ENCODE measurements around the gene OSBPL1A. TPM values are rescaled to one million over a fixed set of nuclear protein-coding genes. Genes with fewer than 3 reads are reported as not detected.

The OSBPL1A gene
- total RNA-seq, 1 donor from 2014 or later = 50.6 TPM

GRCh38 chr18:24114924-24115549 lies 282.6 kb downstream of the OSBPL1A start:
- TF ChIP-seq, protein P1, sequence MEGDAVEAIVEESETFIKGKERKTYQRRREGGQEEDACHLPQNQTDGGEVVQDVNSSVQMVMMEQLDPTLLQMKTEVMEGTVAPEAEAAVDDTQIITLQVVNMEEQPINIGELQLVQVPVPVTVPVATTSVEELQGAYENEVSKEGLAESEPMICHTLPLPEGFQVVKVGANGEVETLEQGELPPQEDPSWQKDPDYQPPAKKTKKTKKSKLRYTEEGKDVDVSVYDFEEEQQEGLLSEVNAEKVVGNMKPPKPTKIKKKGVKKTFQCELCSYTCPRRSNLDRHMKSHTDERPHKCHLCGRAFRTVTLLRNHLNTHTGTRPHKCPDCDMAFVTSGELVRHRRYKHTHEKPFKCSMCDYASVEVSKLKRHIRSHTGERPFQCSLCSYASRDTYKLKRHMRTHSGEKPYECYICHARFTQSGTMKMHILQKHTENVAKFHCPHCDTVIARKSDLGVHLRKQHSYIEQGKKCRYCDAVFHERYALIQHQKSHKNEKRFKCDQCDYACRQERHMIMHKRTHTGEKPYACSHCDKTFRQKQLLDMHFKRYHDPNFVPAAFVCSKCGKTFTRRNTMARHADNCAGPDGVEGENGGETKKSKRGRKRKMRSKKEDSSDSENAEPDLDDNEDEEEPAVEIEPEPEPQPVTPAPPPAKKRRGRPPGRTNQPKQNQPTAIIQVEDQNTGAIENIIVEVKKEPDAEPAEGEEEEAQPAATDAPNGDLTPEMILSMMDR (IDR thresholded peaks at IDR 0.05) = no peak
- no peak overlapping the region for H3K4me3 ChIP-seq
- intact Hi-C loops (cut with DNase I) = no loop called here
- no peaks in the 10 kb centered on the region for H3K4me1 ChIP-seq
- H3K27me3 ChIP-seq (ENCODE audit: low read depth) = no peaks in the 10 kb centered on the region
- H3K9me3 ChIP-seq = no peaks in the 10 kb centered on the region
- ATAC-seq (no peak), DNase-seq (no peak)
- no peaks in the 10 kb centered on the region for H3K36me3 ChIP-seq
- no peak overlapping the region for H3K27ac ChIP-seq

DNA sequence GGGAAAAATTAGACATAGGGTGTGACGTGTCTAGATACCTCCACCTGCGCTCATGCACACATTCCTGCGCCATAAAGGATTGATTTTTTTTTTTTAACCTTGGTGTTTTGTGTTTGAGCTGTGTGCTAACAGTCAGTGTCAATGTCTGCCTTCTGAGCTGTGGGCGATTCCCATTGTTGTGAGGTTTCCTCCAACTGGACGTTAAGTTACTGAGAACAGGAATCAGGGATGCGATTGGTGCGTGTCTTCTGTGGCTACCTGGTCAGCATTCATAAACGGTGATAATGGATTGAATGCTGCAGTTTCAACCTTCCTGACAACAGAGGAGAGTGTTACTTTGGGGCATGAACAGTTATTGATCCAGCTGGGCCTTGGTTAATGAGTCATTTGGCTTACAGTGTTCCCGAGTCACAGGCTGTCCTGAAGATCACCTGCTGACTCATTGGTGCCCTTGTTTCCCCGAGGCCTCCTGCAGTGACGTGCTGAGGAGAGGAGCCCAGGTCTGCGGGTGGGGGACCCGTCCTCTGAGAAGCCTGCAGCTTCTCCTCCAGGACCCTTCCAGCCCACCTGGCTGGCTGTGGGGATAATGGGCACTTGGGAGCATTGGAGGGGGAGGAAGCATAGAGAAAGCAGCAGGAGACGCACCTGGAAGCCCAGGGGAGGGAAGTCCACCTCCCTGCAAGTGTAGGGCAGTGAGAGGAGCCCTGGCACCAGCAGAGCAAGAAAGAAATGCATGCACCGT lies 284.6 kb downstream of the OSBPL1A start:
- H3K9me3 ChIP-seq = no peaks in the 10 kb centered on the region
- DNase-seq (no peak), ATAC-seq (no peak)
- TF ChIP-seq, protein P1 (IDR thresholded peaks at IDR 0.05) = no peak
- H3K4me3 ChIP-seq = no peak overlapping the region
- H3K27ac ChIP-seq = no peak overlapping the region
- intact Hi-C loops (cut with DNase I) = no loop called here
- no peaks in the 10 kb centered on the region for H3K4me1 ChIP-seq
- H3K27me3 ChIP-seq (ENCODE audit: low read depth) = no peaks in the 10 kb centered on the region
- no peaks in the 10 kb centered on the region for H3K36me3 ChIP-seq

- ATAC-seq (no peak), DNase-seq (no peak)
- Histone ChIP-seq H3K36me3 (no peaks in the 10 kb centered on the region), H3K4me1 (no peaks in the 10 kb centered on the region), H3K9me3 (no peaks in the 10 kb centered on the region), H3K27ac (no peak overlapping the region), H3K4me3 (no peak overlapping the region), H3K27me3 (ENCODE audit: low read depth) (no peaks in the 10 kb centered on the region)
- intact Hi-C loops (cut with DNase I) = no loop called here
- TF ChIP-seq, protein P1 (IDR thresholded peaks at IDR 0.05) = no peak
Measured at GRCh38 chr18:24112464-24112863, 285.2 kb downstream of the OSBPL1A start.

Small RNAs within 50 kb of the gene (microRNA-seq; reads per million reads assigned to microRNA genes)
- not detected for gene MIR320C2 (ENCODE audit: borderline number of aligned reads)

Other genes with a start within 250 kb of the OSBPL1A start
- gene IMPACT, start 28.8 kb upstream of the OSBPL1A start, total RNA-seq = 25.6 TPM
- gene HRH4, start 62.8 kb upstream of the OSBPL1A start, total RNA-seq = 2.0 TPM